PC-3 (cell line): ENCODE data around the gene CCNY. TPM values are rescaled to one million over a fixed set of nuclear protein-coding genes. Genes with fewer than 3 reads are reported as not detected.

ENCODE experiments used
- ATAC-seq: fragments of 200-7000 bp; cut with Tn5 transposase; 2 replicates; pipeline ENCODE4 v1.9.1; 2020; ENCODE audit warnings: mild to moderate bottlenecking, moderate library complexity
- BruUV-seq: library from RNA; stranded (reverse); fragments of 400-500 nt; replicated peaks from 2 replicates; lab custom pipeline; 2021; lab: Mats Ljungman, UMichigan
- CTCF ChIA-PET: fragments of 300-600 bp; sonication (Branson Sonifier 250); formaldehyde crosslinking; loops from one replicate; lab custom pipeline; 2022; ENCODE audit warnings: antibody characterized with exemption; lab: Charles Lee
- POLR2A ChIA-PET: fragments of 300-600 bp; sonication (Branson Sonifier 250); formaldehyde crosslinking; loops from one replicate; lab custom pipeline; 2022; ENCODE audit warnings: antibody characterized with exemption; ENCODE audit not compliant: unreplicated experiment; lab: Charles Lee
- DNase-seq: peaks from one replicate; pipeline ENCODE4 v3.0.0-alpha.2; 2015
- H2AFZ ChIP-seq: fragments of 300-600 bp; sonication (generic); 2 replicates; pipeline ENCODE4 v1.6.0; 2016; ENCODE audit warnings: antibody characterized with exemption, low read length
- H3F3A ChIP-seq: fragments of 300-600 bp; sonication (generic); one replicate; pipeline ENCODE4 v1.6.0; 2017; ENCODE audit warnings: antibody characterized with exemption, low read length, control low read depth, mild to moderate bottlenecking; ENCODE audit not compliant: unreplicated experiment
- H3K27ac ChIP-seq: fragments of 300-600 bp; sonication (generic); 2 replicates; pipeline ENCODE4 v1.5.1; 2016; ENCODE audit warnings: mild to moderate bottlenecking, low read length
- H3K27me3 ChIP-seq: fragments of 300-600 bp; sonication (generic); 2 replicates; pipeline ENCODE4 v1.6.1; 2016; ENCODE audit warnings: low read length, mixed read lengths
- H3K36me3 ChIP-seq: fragments of 300-600 bp; sonication (generic); 2 replicates; pipeline ENCODE4 v1.6.1; 2016; ENCODE audit warnings: low read depth, mixed run types, low read length, mixed read lengths
- H3K4me1 ChIP-seq: fragments of 300-600 bp; sonication (generic); 2 replicates; pipeline ENCODE4 v1.5.1; 2016; ENCODE audit warnings: low read length; ENCODE audit not compliant: insufficient read depth
- H3K4me2 ChIP-seq: fragments of 300-600 bp; sonication (generic); 2 replicates; pipeline ENCODE4 v1.6.0; 2016; ENCODE audit warnings: low read length
- H3K4me3 ChIP-seq: fragments of 300-600 bp; sonication (generic); 2 replicates; pipeline ENCODE4 v1.5.1; 2016; ENCODE audit warnings: mild to moderate bottlenecking, low read length, mixed read lengths
- H3K79me2 ChIP-seq: fragments of 300-600 bp; sonication (generic); 2 replicates; pipeline ENCODE4 v1.6.1; 2017; ENCODE audit warnings: low read length, mixed read lengths
- H3K9ac ChIP-seq: fragments of 300-600 bp; sonication (generic); 2 replicates; pipeline ENCODE4 v1.6.0; 2016; ENCODE audit warnings: mild to moderate bottlenecking, low read length
- H3K9me2 ChIP-seq: fragments of 300-600 bp; sonication (generic); replicated peaks from 2 replicates; pipeline ENCODE4 v1.6.1; 2016; ENCODE audit warnings: mixed run types, low read length, mixed read lengths
- H3K9me3 ChIP-seq: fragments of 300-600 bp; sonication (generic); 2 replicates; pipeline ENCODE4 v1.6.1; 2016; ENCODE audit warnings: low read length, mixed read lengths
- H4K20me1 ChIP-seq: fragments of 300-600 bp; sonication (generic); 2 replicates; pipeline ENCODE4 v1.6.1; 2016; ENCODE audit warnings: low read length, mixed read lengths
- EZH2 ChIP-seq: fragments of 300-600 bp; sonication (generic); IDR thresholded peaks from one replicate; pipeline ENCODE4 v1.6.1; 2017; ENCODE audit warnings: antibody characterized with exemption, mild to moderate bottlenecking, low read length; ENCODE audit not compliant: unreplicated experiment
- EZH2phosphoT487 ChIP-seq: fragments of 300-600 bp; sonication (generic); IDR thresholded peaks from 2 replicates; pipeline ENCODE4 v1.6.1; 2018; ENCODE audit warnings: mild to moderate bottlenecking, antibody characterized with exemption, low read length, borderline replicate concordance
- intact Hi-C: fragments of 100-400 bp; cut with micrococcal nuclease; formaldehyde crosslinking; loops from 2 replicates; pipeline ENCODE4 v1.9.0; 2023
- total RNA-seq: library from RNA; depleted of rRNA; stranded (reverse); fragments of >200 nt; gene quantifications from 2 replicates; pipeline ENCODE4 v1.2.3, GENCODE V29; 2014
- TF ChIP-seq, protein P1 (sequence below): fragments of 300-600 bp; sonication (generic); conservative IDR thresholded peaks from 2 replicates; pipeline ENCODE4 v1.5.1; 2017; ENCODE audit warnings: antibody characterized with exemption, low read depth, mild to moderate bottlenecking, low read length

The CCNY gene
- total RNA-seq, 1 experiment from 2014 or later: 146 TPM

DNA sequence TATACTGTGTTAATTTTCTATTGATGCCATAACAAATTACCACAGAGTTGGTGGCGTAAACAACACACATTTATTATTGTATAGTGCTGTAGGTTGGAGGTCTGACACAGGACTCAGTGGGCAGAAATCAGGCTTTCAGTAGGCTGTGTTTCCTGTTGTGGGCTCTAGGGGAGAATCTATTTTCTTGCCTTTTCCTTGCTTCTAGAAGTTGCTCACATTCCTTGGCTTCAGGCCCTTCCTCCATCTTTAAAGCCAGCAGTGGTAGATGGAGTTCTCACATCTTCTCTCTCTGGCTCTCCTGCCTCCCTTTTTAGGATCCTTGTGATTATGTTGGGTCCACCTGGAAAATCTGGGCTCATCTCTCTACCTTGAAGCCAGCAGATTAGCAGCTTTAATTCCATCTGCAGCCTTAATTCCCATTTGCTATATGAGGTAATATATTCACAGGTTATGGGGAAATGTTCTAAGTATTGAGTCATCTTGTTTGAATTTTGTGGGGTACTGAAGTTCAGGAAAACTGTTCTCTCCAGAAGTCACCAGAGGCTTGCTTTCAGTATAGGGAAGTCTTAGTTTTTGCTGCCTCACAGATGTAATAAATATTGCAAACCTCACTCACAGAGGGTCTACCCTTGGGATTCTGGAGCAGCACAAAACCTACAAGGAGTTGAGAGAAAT lies 38.9 kb downstream of the CCNY start:
- no peaks in the 10 kb centered on the region for H3K9me2 ChIP-seq
- TF ChIP-seq, protein P1, sequence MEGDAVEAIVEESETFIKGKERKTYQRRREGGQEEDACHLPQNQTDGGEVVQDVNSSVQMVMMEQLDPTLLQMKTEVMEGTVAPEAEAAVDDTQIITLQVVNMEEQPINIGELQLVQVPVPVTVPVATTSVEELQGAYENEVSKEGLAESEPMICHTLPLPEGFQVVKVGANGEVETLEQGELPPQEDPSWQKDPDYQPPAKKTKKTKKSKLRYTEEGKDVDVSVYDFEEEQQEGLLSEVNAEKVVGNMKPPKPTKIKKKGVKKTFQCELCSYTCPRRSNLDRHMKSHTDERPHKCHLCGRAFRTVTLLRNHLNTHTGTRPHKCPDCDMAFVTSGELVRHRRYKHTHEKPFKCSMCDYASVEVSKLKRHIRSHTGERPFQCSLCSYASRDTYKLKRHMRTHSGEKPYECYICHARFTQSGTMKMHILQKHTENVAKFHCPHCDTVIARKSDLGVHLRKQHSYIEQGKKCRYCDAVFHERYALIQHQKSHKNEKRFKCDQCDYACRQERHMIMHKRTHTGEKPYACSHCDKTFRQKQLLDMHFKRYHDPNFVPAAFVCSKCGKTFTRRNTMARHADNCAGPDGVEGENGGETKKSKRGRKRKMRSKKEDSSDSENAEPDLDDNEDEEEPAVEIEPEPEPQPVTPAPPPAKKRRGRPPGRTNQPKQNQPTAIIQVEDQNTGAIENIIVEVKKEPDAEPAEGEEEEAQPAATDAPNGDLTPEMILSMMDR: peak; percentile 33; the same call in 1 of the 2 replicates
- TF ChIP-seq EZH2 (no peak), EZH2phosphoT487 (no peak)
- peak; percentile 38 for DNase-seq
- H3K4me1 ChIP-seq: peaks cover 37% of the 10 kb centered on the region
- no peaks in the 10 kb centered on the region for H3K36me3 ChIP-seq
- peaks cover 16% of the 10 kb centered on the region for H4K20me1 ChIP-seq
- H3K9me3 ChIP-seq: no peaks in the 10 kb centered on the region
- no peak overlapping the region for H3K9ac ChIP-seq
- intact Hi-C loops: no loop called here
- BruUV-seq: no TSS peak
- H3K27me3 ChIP-seq: no peaks in the 10 kb centered on the region
- no peak for ATAC-seq
- H3K27ac ChIP-seq: no peak overlapping the region
- POLR2A ChIA-PET: no interaction called here
- peaks cover 6% of the 10 kb centered on the region for H3F3A ChIP-seq
- H3K4me2 ChIP-seq: no peak overlapping the region
- no peak overlapping the region for H3K4me3 ChIP-seq
- CTCF ChIA-PET: interaction anchor here (0.6 kb wide), 1 partner anchor 47 kb away, joined by 3 read pairs; no protein-coding TSS in a partner anchor
- H2AFZ ChIP-seq: no peak overlapping the region
- H3K79me2 ChIP-seq: peaks cover 95% of the 10 kb centered on the region

DNA sequence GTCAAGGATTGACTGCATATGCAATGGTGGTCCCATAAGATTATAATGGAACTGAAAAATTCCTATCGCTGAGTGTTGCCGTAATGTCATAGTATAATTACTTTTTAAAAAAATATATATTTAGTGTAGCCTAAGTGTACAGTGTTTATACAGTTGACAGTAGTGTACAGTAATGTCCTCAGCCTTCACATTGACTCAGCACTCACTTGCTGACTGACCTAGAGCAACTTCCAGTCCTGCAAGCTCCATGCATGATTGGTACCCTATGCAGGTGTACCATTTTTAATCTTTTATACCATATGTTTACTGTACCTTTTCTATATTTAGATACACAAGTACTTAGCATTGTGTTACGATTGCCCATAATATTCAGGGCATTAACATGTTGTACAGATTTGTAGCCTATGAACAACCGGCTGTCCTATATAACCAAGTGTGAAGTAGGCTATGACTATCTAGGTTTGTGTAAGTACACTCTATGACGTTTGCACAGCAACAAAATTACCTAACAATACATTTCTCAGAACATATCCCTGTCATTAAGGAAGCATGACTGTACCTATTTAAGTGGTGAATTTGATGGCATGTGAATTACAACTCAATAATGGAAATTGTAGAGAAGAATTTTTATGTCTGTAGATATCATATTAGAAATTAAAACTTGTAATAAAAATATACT lies 40.9 kb downstream of the CCNY start:
- H3K27me3 ChIP-seq: no peaks in the 10 kb centered on the region
- H3K9ac ChIP-seq: no peak overlapping the region
- ChIA-PET POLR2A (no interaction called here), CTCF (no interaction called here)
- ATAC-seq (no peak), DNase-seq (no peak)
- no peaks in the 10 kb centered on the region for H3F3A ChIP-seq
- intact Hi-C loops: no loop called here
- TF ChIP-seq, protein P1: no peak
- TF ChIP-seq EZH2 (no peak), EZH2phosphoT487 (no peak)
- no TSS peak for BruUV-seq
- peaks cover 96% of the 10 kb centered on the region for H3K79me2 ChIP-seq
- peaks cover 16% of the 10 kb centered on the region for H4K20me1 ChIP-seq
- H2AFZ ChIP-seq: no peak overlapping the region
- no peak overlapping the region for H3K4me3 ChIP-seq
- no peaks in the 10 kb centered on the region for H3K9me2 ChIP-seq
- H3K4me1 ChIP-seq: peaks cover 23% of the 10 kb centered on the region
- H3K9me3 ChIP-seq: no peaks in the 10 kb centered on the region
- H3K4me2 ChIP-seq: no peak overlapping the region
- H3K36me3 ChIP-seq: no peaks in the 10 kb centered on the region
- H3K27ac ChIP-seq: no peak overlapping the region
